HG02970 (cell line): Measurements from ENCODE around the gene EXOC4.
"Not testable (repeated sequence)": the region's sequence is repeated elsewhere in the genome, so short reads cannot be mapped to it uniquely, and the experiment has no call there.

Source experiments
- ATAC-seq: cut with Tn5 transposase; IDR thresholded peaks from one replicate; pipeline ENCODE4 v1.9.1; 2021; ENCODE audit warnings: mild to moderate bottlenecking, moderate library complexity, moderate number of reproducible peaks; ENCODE audit not compliant: unreplicated experiment, low FRiP score

EXOC4 gene

DNA sequence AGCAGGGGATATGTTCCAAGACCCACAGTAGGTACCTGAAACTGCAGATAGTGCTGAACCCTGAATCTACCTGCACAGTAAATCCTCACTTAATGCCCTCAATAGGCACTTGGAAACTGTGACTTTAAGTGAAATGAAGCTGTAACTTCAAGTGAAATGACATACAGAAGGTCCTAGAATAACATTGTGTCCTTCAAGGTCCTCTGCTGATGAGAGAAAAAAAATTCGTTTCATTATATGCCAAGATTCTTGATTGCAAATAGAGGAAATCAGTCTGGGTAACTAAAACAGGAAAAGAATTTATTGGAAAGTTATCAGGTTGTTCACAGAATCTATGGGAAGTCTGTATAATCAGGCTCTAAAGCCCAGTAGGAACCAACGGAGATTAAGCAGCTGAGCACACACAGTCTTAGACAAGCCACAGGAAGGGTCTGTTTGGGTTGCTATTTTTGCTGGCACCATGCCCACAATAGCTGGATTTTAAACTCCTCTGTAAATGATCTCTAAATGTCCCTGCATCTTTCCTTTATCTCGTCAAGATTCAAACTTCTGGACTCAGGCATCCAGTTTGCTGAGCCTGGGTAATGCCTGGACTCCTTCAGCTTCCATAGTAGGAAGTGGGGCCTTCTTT, 57.5 kb downstream of the EXOC4 start:
- ATAC-seq = no peak

DNA sequence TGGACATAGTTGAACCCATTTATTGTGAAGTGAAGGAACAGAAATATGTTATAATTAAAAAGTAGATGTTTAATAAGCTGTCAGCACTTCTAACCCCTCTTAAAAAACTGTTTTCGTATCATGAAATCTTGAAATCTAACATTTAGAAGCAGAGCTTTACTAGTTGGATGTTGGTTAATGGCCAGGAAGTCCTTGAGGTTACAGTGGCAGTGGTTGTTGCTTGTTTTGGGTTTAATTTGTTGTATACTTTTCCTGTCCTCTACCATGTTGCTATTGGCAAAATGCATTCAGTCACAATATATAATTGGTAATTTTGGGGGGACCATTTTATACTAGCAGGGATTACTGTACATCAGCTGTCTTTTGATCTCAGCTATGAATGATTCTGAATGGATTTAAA, 60.7 kb downstream of the EXOC4 start:
- ATAC-seq = no peak

GRCh38 chr7:133314084-133314483, 61.2 kb downstream of the EXOC4 start:
- no peak for ATAC-seq

DNA sequence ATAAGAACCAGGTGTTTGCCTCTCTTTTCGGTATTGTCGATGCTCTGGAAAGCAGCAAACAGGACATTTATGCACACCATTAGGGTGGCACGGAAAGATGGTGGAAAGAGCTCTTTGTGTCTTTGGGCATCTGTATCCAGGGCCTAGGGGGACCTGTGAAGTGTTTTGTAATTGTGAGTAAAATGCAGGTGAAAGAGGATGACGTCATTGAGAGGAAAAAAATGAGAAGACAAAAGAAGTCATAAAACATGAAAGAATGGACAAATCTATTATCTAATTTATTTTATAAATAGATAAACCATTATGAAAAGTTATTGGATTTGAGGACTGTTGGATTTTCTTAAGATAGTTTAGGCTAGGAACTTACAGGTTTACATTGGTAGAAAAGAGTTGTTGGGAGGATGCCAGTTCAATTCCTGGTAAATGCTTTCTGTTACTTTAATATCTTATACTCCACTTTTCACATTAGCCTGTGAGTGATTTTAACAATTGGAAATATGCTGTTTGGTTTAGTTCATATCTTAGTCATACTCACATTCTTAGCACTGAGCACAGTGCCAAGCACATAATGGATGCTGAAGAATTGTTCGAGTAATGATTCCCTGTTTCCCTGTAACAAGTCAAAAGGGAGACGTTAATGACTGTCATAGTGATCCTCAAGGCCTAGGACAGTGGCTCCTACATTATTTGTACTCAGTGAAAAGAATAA, 62.6 kb downstream of the EXOC4 start:
- ATAC-seq = no peak

DNA sequence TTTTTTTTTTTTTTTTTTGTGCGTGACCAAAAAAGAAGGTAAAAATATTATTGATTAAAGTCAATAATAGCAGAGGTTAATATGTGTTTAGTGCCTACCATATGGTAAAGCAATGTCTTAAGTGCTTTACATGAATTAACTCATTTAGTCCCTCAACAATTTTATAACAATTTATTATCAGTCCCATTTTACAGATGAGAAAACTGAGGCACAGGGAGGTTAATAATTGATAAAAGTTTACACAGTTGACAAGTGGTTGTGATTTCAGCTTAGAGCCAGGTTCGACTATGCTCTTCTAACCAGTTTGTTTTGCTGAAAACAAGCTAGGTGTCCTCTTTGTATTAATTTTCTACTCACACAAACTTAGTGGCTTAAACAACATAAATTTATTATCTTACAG, 67.0 kb downstream of the EXOC4 start:
- ATAC-seq = no peak

- no peak for ATAC-seq
These were observed 68.0 kb downstream of the EXOC4 start for GRCh38 chr7:133320891-133321290.

- not testable (repeated sequence) for ATAC-seq
These were observed 68.5 kb downstream of the EXOC4 start for GRCh38 chr7:133321366-133321765.

GRCh38 chr7:133326745-133327144, 73.9 kb downstream of the EXOC4 start:
- ATAC-seq = not testable (repeated sequence)

- not testable (repeated sequence) for ATAC-seq
These were observed 75.1 kb downstream of the EXOC4 start for GRCh38 chr7:133328021-133328420.

- ATAC-seq = no peak
These were observed 77.2 kb downstream of the EXOC4 start for GRCh38 chr7:133330085-133330484.

- ATAC-seq = no peak
These were observed 79.0 kb downstream of the EXOC4 start for GRCh38 chr7:133331861-133332260.

DNA sequence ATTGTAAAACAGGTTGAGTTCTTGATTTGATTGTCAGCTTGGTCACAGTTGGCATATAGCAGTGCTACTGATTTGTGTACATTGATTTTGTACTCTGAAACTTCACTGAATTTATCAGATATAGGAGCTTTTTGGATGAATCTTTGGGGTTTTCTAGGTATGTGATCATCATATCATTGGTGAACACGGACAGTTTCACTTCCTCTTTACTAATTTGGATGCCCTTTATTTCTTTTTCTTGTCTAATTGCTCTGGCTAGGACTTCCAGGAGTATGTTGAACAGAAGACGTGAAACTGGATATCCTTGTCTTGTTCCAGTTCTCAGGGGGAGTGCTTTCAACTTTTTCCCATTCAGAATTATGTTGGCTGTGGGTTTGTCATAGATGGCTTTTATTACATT, 86.9 kb downstream of the EXOC4 start:
- no peak for ATAC-seq

GRCh38 chr7:133344275-133344674, 91.4 kb downstream of the EXOC4 start:
- no peak for ATAC-seq

- ATAC-seq = no peak
These were observed 93.0 kb downstream of the EXOC4 start for GRCh38 chr7:133345690-133346421.

- ATAC-seq = no peak
These were observed 95.4 kb downstream of the EXOC4 start for GRCh38 chr7:133348250-133348649.

- ATAC-seq = no peak
These were observed 96.2 kb downstream of the EXOC4 start for GRCh38 chr7:133349101-133349500.

GRCh38 chr7:133352430-133352829, 99.6 kb downstream of the EXOC4 start:
- no peak for ATAC-seq

- no peak for ATAC-seq
These were observed 100.9 kb downstream of the EXOC4 start for GRCh38 chr7:133353775-133354174.

- no peak for ATAC-seq
These were observed 101.9 kb downstream of the EXOC4 start for GRCh38 chr7:133354546-133355324.

DNA sequence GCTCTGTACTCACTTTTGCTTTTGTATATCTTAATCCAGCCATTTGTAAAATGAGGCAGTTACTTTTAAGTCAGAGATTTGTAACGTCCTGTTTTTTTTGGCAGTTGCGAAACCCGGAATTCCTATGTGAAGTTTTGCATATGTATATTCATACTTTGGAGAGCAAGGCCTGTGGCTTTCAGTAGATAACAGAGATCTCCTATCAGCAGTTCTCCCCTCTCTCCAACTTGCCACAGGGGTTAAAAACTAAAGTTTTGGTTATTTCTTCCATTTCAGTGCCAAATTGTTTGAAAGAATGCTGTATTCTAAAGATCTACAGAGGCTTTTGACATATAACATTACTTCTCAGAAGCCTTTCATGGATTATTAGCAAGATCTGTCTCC, 102.4 kb downstream of the EXOC4 start:
- ATAC-seq = no peak

DNA sequence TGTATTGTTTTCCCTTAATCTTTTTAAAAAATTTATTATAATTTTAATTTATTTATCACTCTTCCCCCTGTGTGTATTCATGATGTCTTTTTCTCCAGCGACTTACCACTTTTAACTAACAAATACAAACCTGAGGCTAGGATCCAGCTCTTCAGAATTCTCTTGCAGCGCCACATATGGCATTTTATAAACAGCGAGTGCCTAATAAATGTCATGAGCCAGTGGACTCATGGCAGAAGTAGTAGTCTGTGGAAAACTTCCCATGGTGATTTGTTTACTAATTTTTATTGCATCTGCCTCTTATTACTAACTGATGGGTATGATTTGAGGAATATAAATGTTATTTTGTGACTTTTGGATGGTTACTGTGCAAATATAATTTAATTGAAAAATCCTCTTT, 102.9 kb downstream of the EXOC4 start:
- no peak for ATAC-seq
